ENCODE results near the gene SPTLC3. TPM values are rescaled to one million over a fixed set of nuclear protein-coding genes. Genes with fewer than 3 reads are reported as not detected.

SPTLC3 gene
- total RNA-seq, 1 experiment from 2014 or later, result 31.5 TPM

DNA sequence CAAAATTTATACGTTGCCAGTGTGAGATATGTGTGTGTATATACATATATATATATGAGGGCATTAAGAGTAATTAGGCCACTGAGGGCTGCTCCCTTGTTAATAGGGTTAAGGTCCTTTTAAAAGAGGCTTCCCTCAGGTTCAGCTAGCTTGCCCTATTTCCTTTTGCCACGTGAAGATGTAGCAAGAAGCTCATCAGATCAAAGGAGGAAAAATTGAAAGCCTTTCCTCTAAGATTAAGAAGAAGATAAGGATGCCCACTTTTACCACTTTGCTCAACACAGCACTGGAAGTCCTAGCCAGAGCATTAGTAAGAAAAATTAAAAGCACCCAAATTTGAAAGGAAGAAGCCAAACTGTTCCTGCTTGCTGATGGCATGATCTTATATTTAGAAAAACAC is 179.1 kb downstream of the SPTLC3 start:
- Mint-ChIP-seq H3K4me3 (ENCODE audit: unreplicated experiment) (no peak overlapping the region), H3K27ac (ENCODE audit: unreplicated experiment) (no peak overlapping the region), H3K4me1 (ENCODE audit: low read depth, unreplicated experiment) (no peaks in the 10 kb centered on the region), H3K9me3 (ENCODE audit: unreplicated experiment) (peaks cover 11% of the 10 kb centered on the region), H3K36me3 (ENCODE audit: insufficient read depth, unreplicated experiment) (no peaks in the 10 kb centered on the region), H3K27me3 (ENCODE audit: insufficient read depth, unreplicated experiment) (no peaks in the 10 kb centered on the region)
- CTCF ChIA-PET, result no interaction called here
- POLR2A ChIA-PET, result no interaction called here
- Histone ChIP-seq H3K27me3 (replicated peaks; ENCODE audit: control insufficient read depth, insufficient read depth, low read length) (no peaks in the 10 kb centered on the region), H3K9me3 (no peaks in the 10 kb centered on the region), H3K36me3 (ENCODE audit: control insufficient read depth, insufficient read depth, low read length) (no peaks in the 10 kb centered on the region), H3K4me1 (no peaks in the 10 kb centered on the region), H3K4me3 (ENCODE audit: low read depth, low read length) (no peak overlapping the region)
- TF ChIP-seq CTCF (IDR thresholded peaks at IDR 0.05; ENCODE audit: insufficient read depth in 1 of 2, low read depth in 1 of 2, low read length in 1 of 2, severe bottlenecking in 1 of 2, unreplicated experiment in 1 of 2), result no peak
- intact Hi-C loops (cut with micrococcal nuclease; ENCODE audit: unreplicated experiment), result no loop called here
- DNase-seq, result no peak
- no TSS peak for BruUV-seq (replicated peaks)

GRCh38 chr20:13199279-13199678 is 190.5 kb downstream of the SPTLC3 start:
- CTCF ChIA-PET, result no interaction called here
- no peak for TF ChIP-seq CTCF (IDR thresholded peaks at IDR 0.05; ENCODE audit: insufficient read depth in 1 of 2, low read depth in 1 of 2, low read length in 1 of 2, severe bottlenecking in 1 of 2, unreplicated experiment in 1 of 2)

GRCh38 chr20:13200767-13201500 is 192.2 kb downstream of the SPTLC3 start:
- TF ChIP-seq CTCF (IDR thresholded peaks at IDR 0.05; ENCODE audit: insufficient read depth in 1 of 2, low read depth in 1 of 2, low read length in 1 of 2, severe bottlenecking in 1 of 2, unreplicated experiment in 1 of 2), result no peak
- Histone ChIP-seq H3K4me3 (ENCODE audit: low read depth, low read length) (no peak overlapping the region), H3K4me1 (no peaks in the 10 kb centered on the region), H3K36me3 (ENCODE audit: control insufficient read depth, insufficient read depth, low read length) (no peaks in the 10 kb centered on the region), H3K27me3 (replicated peaks; ENCODE audit: control insufficient read depth, insufficient read depth, low read length) (no peaks in the 10 kb centered on the region), H3K9me3 (no peaks in the 10 kb centered on the region)
- Mint-ChIP-seq H3K27ac (ENCODE audit: unreplicated experiment) (no peak overlapping the region), H3K27me3 (ENCODE audit: insufficient read depth, unreplicated experiment) (peaks cover 2% of the 10 kb centered on the region), H3K4me1 (ENCODE audit: low read depth, unreplicated experiment) (no peaks in the 10 kb centered on the region), H3K9me3 (ENCODE audit: unreplicated experiment) (no peaks in the 10 kb centered on the region), H3K36me3 (ENCODE audit: insufficient read depth, unreplicated experiment) (no peaks in the 10 kb centered on the region), H3K4me3 (ENCODE audit: unreplicated experiment) (no peak overlapping the region)
- DNase-seq, result no peak
- ChIA-PET CTCF (no interaction called here), POLR2A (no interaction called here)
- BruUV-seq (replicated peaks), result no TSS peak
- intact Hi-C loops (cut with micrococcal nuclease; ENCODE audit: unreplicated experiment), result no loop called here

More at GRCh38 chr20:13199279-13199678, 190.5 kb downstream of the SPTLC3 start:
- no peak for DNase-seq
- Mint-ChIP-seq H3K36me3 (ENCODE audit: insufficient read depth, unreplicated experiment) (no peaks in the 10 kb centered on the region), H3K27ac (ENCODE audit: unreplicated experiment) (no peak overlapping the region), H3K4me3 (ENCODE audit: unreplicated experiment) (no peak overlapping the region), H3K4me1 (ENCODE audit: low read depth, unreplicated experiment) (no peaks in the 10 kb centered on the region), H3K9me3 (ENCODE audit: unreplicated experiment) (no peaks in the 10 kb centered on the region), H3K27me3 (ENCODE audit: insufficient read depth, unreplicated experiment) (peaks cover 2% of the 10 kb centered on the region)
- Histone ChIP-seq H3K36me3 (ENCODE audit: control insufficient read depth, insufficient read depth, low read length) (no peaks in the 10 kb centered on the region), H3K4me3 (ENCODE audit: low read depth, low read length) (no peak overlapping the region), H3K27me3 (replicated peaks; ENCODE audit: control insufficient read depth, insufficient read depth, low read length) (no peaks in the 10 kb centered on the region), H3K9me3 (no peaks in the 10 kb centered on the region), H3K4me1 (no peaks in the 10 kb centered on the region)
- intact Hi-C loops (cut with micrococcal nuclease; ENCODE audit: unreplicated experiment), result no loop called here
- POLR2A ChIA-PET, result no interaction called here
- BruUV-seq (replicated peaks), result no TSS peak
